Endothelial cell of coronary artery (primary cell): ENCODE data around the gene AUP1. TPM values are rescaled to one million over a fixed set of nuclear protein-coding genes. Genes with fewer than 3 reads are reported as not detected.

Experiments used
- total RNA-seq: library from RNA; depleted of rRNA; stranded (reverse); fragments of >200 nt; gene quantifications from 2 replicates; pipeline ENCODE4 v1.2.3, GENCODE V29; 2014

The AUP1 gene
- 91.2 and 104 TPM in 2 replicates for total RNA-seq

GRCh38 chr2:74529357-74530238 is at the start of gene AUP1, which contains the start of gene HTRA2:
TSS of gene AUP1 (minus strand) at chr2:74529706. CDS start at chr2:74529629, 77 bp downstream.
TSS of gene HTRA2 (plus strand) at chr2:74529933. CDS start at chr2:74530007, 74 bp downstream.

DNA sequence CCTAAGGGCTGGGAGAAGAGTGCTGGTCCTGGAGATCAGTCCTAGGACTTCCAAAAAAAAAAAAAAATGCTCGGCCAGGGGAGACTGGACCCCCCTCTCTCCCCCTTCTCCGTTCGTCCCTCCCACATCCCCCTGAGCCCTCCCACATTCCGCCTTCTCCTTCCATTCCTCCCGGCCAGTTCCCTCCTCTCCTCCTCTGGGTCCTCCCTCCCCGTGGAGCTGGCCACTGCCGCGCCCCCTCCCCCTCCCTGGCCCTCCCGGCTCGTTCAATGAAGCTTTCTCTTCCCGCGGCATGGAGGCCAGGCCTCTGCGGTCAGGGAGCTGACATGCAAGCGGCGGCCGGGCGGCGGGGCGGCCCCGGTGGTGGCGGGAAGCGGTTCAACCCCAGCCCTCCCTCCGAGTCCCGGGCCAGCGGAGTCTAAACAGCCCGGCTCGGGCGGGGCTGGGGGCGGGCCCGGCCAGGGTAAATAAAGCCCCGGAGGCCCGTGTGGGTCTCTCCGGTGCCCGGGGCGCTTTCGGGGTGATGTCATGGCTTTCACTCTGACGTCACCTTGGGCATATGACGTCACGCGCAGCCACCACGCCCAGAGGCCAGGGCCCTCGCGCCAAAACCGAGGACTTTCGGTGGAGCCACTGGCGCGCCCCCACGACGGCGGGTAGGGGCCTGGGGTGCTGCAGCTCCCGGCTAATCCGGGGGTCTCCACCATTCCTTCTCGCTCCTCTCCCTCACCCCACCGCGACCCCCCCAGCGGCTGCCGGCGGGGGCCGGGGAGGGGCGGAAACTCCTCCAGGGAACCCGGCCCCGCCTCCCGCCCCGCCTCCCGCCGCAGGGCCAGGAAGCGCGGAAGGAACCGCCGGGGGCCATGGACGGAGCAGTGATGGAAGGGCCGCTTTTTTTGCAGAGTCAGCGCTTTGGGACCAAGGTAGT is 24.6 kb upstream of the AUP1 start, which contains the start of the genes DOK1 and LOXL3:
DOK1 (plus strand) TSS at position 829 of the 928 bp plus-strand sequence; CDS start at position 864, 35 bp downstream.
LOXL3 (minus strand) TSS at position 51 of the 928 bp plus-strand sequence. CDS start 1,308 bp downstream, outside the sequence.

GRCh38 chr2:74525717-74526648 is 3.5 kb downstream of the AUP1 start, which contains the start of gene DQX1:
TSS of gene DQX1 (minus strand) at chr2:74526231. CDS start at chr2:74525729, 502 bp downstream.

GRCh38 chr2:74514368-74515270 is 14.9 kb downstream of the AUP1 start, which contains the start of gene TLX2:
TSS of gene TLX2 (plus strand) at chr2:74514450. CDS start at chr2:74514807, 357 bp downstream.

DNA sequence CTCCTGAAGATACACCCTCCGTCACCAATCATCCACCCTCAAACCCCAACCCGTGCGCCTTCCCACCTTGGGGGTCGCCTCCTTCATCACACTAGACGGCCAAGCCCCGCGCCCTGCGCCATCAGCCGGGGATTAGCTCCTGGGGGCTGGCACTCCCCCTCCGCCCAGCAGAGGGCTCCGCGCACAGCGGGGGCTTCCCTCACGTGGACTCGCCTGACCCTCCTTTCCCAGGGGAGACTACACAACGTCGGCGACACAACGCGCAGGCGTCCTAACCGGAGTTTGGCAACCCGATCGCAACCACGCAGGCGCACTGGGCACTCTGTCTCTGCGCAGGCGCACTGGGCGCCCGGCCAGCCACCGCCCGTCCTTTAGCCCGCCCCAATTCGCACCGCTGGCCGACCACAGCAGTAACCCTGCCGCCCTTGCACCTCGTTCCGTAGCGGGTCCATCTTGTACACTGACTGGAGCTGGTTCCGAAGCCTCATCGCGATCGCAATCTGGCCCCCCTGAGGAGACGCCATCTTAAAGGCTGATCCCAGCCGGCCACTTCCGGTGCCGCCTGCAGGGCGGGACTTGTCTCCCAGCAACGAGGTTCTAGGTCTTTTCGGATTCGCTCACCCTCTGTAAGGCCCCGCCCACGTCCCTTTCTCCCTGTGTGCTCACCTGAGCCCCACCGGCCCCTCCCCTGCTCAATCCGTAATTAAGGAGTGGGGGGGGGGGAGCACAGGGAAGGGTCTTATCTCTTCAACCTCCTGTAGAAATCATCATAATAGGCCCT is 22.2 kb downstream of the AUP1 start, which contains the start of gene PCGF1:
PCGF1 (minus strand) TSS at position 551 of the 781 bp plus-strand sequence; CDS start at position 524, 27 bp downstream.

DNA sequence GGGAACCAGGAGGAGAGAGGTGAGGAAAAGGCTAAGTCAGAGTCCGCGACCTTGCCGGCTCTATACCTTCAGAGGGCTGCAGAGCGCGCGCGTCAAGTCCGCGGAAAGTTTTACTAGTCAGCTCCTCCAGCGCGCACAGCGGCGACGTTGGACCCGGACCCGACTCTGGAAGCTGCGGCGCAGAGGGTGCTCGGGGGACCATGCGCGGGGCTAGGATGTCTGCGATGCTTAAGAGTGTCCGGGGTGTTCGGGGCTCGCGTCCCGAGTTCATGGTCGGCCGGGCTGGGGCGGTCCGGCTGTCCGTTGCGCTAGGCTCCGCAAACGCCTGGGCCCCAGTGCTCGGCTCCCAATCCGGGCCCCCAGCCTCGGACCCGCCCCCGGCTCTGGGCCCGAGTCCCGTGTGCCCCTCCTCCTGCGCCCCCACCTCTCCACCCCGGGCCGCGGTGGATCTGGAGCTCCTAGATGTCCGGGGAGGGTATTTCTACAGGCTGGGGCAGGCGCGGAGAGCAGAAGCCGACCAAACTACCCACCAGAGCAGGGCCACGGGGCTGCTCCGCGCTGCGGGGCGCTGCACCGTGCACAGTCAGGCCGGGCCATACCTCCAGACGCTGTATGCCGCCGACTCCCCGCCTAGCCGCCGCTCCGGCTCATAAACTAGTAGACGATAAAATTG is 30.1 kb downstream of the AUP1 start, which contains the start of gene LBX2:
LBX2 (minus strand) TSS at position 337 of the 673 bp plus-strand sequence; CDS start at position 271, 66 bp downstream.

DNA sequence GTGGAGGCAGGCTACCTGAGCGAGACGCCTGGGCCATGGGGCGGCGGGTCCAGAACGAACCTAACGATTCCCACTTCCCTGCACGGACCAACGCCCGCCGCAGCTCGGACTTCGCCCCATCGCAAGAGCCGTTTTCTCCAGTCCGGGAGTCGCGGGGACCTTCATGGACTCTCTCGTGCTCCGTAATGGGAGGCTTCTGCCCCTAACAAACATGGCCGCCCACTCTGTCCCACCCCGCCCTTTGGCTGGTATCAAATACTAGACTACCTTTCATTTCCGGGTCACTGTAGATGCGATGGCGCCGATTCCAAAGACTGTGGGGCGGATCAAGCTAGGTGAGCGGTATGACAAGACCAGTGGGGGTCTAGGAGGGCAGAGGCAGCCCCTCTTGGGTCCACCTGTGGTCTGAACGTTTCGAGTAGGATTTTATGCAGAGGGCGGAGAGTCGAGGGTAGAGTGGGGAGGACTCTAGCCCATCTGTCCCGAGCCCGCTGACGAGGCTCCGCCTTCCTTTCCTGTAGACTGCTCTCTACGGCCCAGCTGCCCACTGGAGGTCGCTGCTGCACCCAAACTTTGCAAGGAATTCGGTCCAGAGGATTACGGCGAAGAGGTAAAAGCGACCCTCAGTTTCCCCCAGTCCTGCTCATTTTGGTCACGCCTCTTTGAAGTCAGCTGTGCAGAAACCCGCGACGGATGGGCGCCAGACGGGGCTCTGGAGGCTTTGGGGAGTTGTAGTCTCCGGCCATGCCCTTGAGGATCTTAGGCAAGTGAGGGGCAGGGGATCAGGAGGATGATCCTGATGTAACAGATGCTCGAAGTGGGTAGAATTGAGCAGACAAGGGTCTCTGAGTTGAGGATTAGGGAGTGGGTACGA is 46.5 kb downstream of the AUP1 start, which contains the start of the genes CCDC142 and TTC31:
CCDC142 (minus strand) TSS at position 198 of the 874 bp plus-strand sequence; CDS start at position 37, 161 bp downstream.
TTC31 (plus strand) TSS at position 281 of the 874 bp plus-strand sequence; CDS start at position 296, 15 bp downstream.

Other genes with a start within 250 kb of the AUP1 start
- 0.09 TPM in 1 of 2 replicates, not detected in the other for gene SLC4A5, start 186.3 kb downstream of the AUP1 start, total RNA-seq
- 147 and 177 TPM in 2 replicates for gene DCTN1, start 149.4 kb downstream of the AUP1 start, total RNA-seq
- gene C2orf81, start 108.1 kb downstream of the AUP1 start, total RNA-seq: 0.09 and 0.19 TPM in 2 replicates
- 43.6 and 46.7 TPM in 2 replicates for gene WDR54, start 108.0 kb downstream of the AUP1 start, total RNA-seq
- 6.7 and 9.0 TPM in 2 replicates for gene RTKN, start 87.8 kb downstream of the AUP1 start, total RNA-seq
- gene INO80B, start 74.6 kb downstream of the AUP1 start, total RNA-seq: 8.5 and 15.2 TPM in 2 replicates
- 30.9 and 36.8 TPM in 2 replicates for gene WBP1, start 71.3 kb downstream of the AUP1 start, total RNA-seq
- 46.2 and 60.4 TPM in 2 replicates for gene MOGS, start 64.3 kb downstream of the AUP1 start, total RNA-seq
- gene MRPL53, start 57.0 kb downstream of the AUP1 start, total RNA-seq: 49.9 and 50.5 TPM in 2 replicates
- gene CCDC142, start 46.7 kb downstream of the AUP1 start, total RNA-seq: 13.0 and 24.2 TPM in 2 replicates
- 6.8 and 9.5 TPM in 2 replicates for gene TTC31, start 46.6 kb downstream of the AUP1 start, total RNA-seq
- 1.4 and 2.1 TPM in 2 replicates for gene LBX2, start 30.1 kb downstream of the AUP1 start, total RNA-seq
- 13.7 and 16.8 TPM in 2 replicates for gene PCGF1, start 22.0 kb downstream of the AUP1 start, total RNA-seq
- not detected in 2 replicates for gene TLX2, start 15.3 kb downstream of the AUP1 start, total RNA-seq
- 0.09 TPM in 1 of 2 replicates, not detected in the other for gene DQX1, start 3.5 kb downstream of the AUP1 start, total RNA-seq
- 43.3 and 47.2 TPM in 2 replicates for gene HTRA2, start 227 bp upstream of the AUP1 start, total RNA-seq
- gene LOXL3, start 24.2 kb upstream of the AUP1 start, total RNA-seq: 0.99 and 31.5 TPM in 2 replicates
- 14.6 and 24.3 TPM in 2 replicates for gene DOK1, start 25.0 kb upstream of the AUP1 start, total RNA-seq
- gene M1AP, start 118.6 kb upstream of the AUP1 start, total RNA-seq: not detected in 2 replicates
- gene SEMA4F, start 124.5 kb upstream of the AUP1 start, total RNA-seq: 4.0 and 5.9 TPM in 2 replicates